Measurements from ENCODE around the gene HGD. TPM values are rescaled to one million over a fixed set of nuclear protein-coding genes. Genes with fewer than 3 reads are reported as not detected.

HGD gene
- polyA plus RNA-seq, 1 of the 3 experiments (the other 2 are of a cell fraction): not detected

DNA sequence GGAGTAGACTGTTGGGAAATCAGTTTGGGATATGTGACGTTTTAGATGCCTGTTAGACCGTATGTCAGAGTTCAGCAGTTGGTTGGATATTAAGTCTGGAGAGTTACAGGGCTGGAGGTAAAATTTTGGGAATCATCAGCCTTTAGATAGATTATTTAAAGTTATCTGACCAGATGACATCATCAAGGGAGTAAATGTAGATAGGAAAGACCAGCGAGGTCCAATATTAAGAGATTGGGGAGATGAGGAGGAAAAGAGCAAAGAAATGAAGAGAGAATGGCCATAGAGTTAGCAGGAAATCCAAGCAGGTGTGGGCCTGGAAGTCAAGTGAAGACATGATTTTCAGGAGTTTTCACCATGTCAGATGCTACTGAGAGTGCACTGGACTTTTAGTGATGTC is 82.8 kb downstream of the HGD start:
- Histone ChIP-seq H4K20me1 (ENCODE audit: insufficient read depth) (no peaks in the 10 kb centered on the region), H3K27ac (ENCODE audit: low read depth in 2 of 2, low read length in 1 of 2) (peak overlapping the region in 1 of 2 experiments; percentile 94; a peak in 2 of 4 replicates), H3K36me3 (replicated peaks in 1 of 2; ENCODE audit: control insufficient read depth in 1 of 2, insufficient read depth in 2 of 2, low read length in 1 of 2) (peaks cover 37 to 58% of the 10 kb centered on the region in 2 experiments), H3F3A (replicated peaks; ENCODE audit: insufficient read depth) (peaks cover 11% of the 10 kb centered on the region), H2AFZ (ENCODE audit: low read depth) (no peak overlapping the region), H3K4me3 (ENCODE audit: low read depth in 2 of 2, low read length in 1 of 2) (no peak overlapping the region; a peak in 1 of 4 replicates), H3K9me3 (no peaks in the 10 kb centered on the region), H3K4me2 (no peak overlapping the region), H3K27me3 (ENCODE audit: insufficient read depth) (no peaks in the 10 kb centered on the region), H3K4me1 (ENCODE audit: control insufficient read depth in 1 of 2, insufficient read depth in 2 of 2, low read depth in 1 of 2, low read length in 1 of 2) (peaks cover 12 to 42% of the 10 kb centered on the region in 2 experiments; a peak in 3 of 4 replicates), H3K9me2 (no peaks in the 10 kb centered on the region), H3K79me2 (ENCODE audit: insufficient read depth) (peaks cover 34% of the 10 kb centered on the region), H3K9ac (no peak overlapping the region)
- 63% methylated on average over 3 of the region's 3 CpGs for WGBS (ENCODE audit: low lambda C conversion rate)
- ChIA-PET POLR2A (no interaction called here), CTCF (interaction anchor here (2.3 to 4.4 kb wide), 3 partner anchors 38 to 196 kb away, joined by 9 to 16 read pairs (median 11); no protein-coding TSS in a partner anchor)
- no peak for DNase-seq
- TF ChIP-seq MXI1 (IDR thresholded peaks at IDR 0.05; ENCODE audit: low read depth, low read length): no peak
- no peak for TF ChIP-seq MEF2A (IDR thresholded peaks at IDR 0.05; ENCODE audit: borderline replicate concordance, low read depth)
- no peak for TF ChIP-seq FOXJ3 (CRISPR knock-in tag; IDR thresholded peaks at IDR 0.05)
- no peak for TF ChIP-seq GATA2 (CRISPR knock-in tag; IDR thresholded peaks at IDR 0.05)
- TF ChIP-seq RAD21 (IDR thresholded peaks at IDR 0.05; ENCODE audit: low read length): no peak
- TF ChIP-seq JUND (IDR thresholded peaks at IDR 0.05): no peak
- no peak for TF ChIP-seq FOXM1 (IDR thresholded peaks at IDR 0.05; ENCODE audit: low read depth)
- TF ChIP-seq FOSL2 (IDR thresholded peaks at IDR 0.05; ENCODE audit: borderline replicate concordance, low read depth): no peak
- no peak for TF ChIP-seq MAX (IDR thresholded peaks at IDR 0.05; ENCODE audit: low read depth)
- no peak for TF ChIP-seq TEAD4 (IDR thresholded peaks at IDR 0.05; ENCODE audit: borderline replicate concordance, insufficient read depth)
- TF ChIP-seq CTCF (IDR thresholded peaks at IDR 0.05): no peak
- TF ChIP-seq GABPA (IDR thresholded peaks at IDR 0.05; ENCODE audit: low read depth): no peak
- TF ChIP-seq SMC3 (IDR thresholded peaks at IDR 0.05; ENCODE audit: low read depth, low read length): no peak
- TF ChIP-seq EP300 (IDR thresholded peaks at IDR 0.05; ENCODE audit: borderline replicate concordance in 1 of 2, low read depth in 1 of 2, low read length in 1 of 2): no peak

- peaks cover 11% of the 10 kb centered on the region for H3F3A ChIP-seq (replicated peaks; ENCODE audit: insufficient read depth)
- peak overlapping the region; percentile 44 to 56 for H3K4me3 ChIP-seq (ENCODE audit: low read depth in 2 of 2, low read length in 1 of 2)
- CTCF ChIA-PET: no interaction called here
- H3K9me2 ChIP-seq: no peaks in the 10 kb centered on the region
- no peak overlapping the region for H2AFZ ChIP-seq (ENCODE audit: low read depth)
- POLR2A ChIA-PET: interaction anchor here (2.2 kb wide), 1 partner anchor 145 kb away, joined by 7 read pairs; the partner anchor contains the start of genes GTF2E1 and RABL3
- peaks cover 34% of the 10 kb centered on the region for H3K79me2 ChIP-seq (ENCODE audit: insufficient read depth)
- DNase-seq: no peak
- no peaks in the 10 kb centered on the region for H3K27me3 ChIP-seq (ENCODE audit: insufficient read depth)
- peak overlapping the region in 1 of 2 experiments; percentile 43; a peak in 2 of 4 replicates for H3K27ac ChIP-seq (ENCODE audit: low read depth in 2 of 2, low read length in 1 of 2)
- peaks cover 12 to 40% of the 10 kb centered on the region in 2 experiments; a peak in 3 of 4 replicates for H3K4me1 ChIP-seq (ENCODE audit: control insufficient read depth in 1 of 2, insufficient read depth in 2 of 2, low read depth in 1 of 2, low read length in 1 of 2)
- peak overlapping the region; percentile 71 for H3K4me2 ChIP-seq
- no peaks in the 10 kb centered on the region for H4K20me1 ChIP-seq (ENCODE audit: insufficient read depth)
- peaks cover 35 to 51% of the 10 kb centered on the region in 2 experiments for H3K36me3 ChIP-seq (replicated peaks in 1 of 2; ENCODE audit: control insufficient read depth in 1 of 2, insufficient read depth in 2 of 2, low read length in 1 of 2)
- 0 out of 2 replicates have a peak overlapping the region, but pooled peaks have one; percentile 17 for H3K9ac ChIP-seq
- 50% methylated on average over 1 of the region's 1 CpG for WGBS (ENCODE audit: low lambda C conversion rate)
- no peak for TF ChIP-seq TCF12 (IDR thresholded peaks at IDR 0.05)
- TF ChIP-seq, protein P1, sequence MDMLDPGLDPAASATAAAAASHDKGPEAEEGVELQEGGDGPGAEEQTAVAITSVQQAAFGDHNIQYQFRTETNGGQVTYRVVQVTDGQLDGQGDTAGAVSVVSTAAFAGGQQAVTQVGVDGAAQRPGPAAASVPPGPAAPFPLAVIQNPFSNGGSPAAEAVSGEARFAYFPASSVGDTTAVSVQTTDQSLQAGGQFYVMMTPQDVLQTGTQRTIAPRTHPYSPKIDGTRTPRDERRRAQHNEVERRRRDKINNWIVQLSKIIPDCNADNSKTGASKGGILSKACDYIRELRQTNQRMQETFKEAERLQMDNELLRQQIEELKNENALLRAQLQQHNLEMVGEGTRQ (IDR thresholded peaks at IDR 0.05; ENCODE audit: borderline replicate concordance, low read depth, low read length): no peak
- no peak for TF ChIP-seq TAF1 (IDR thresholded peaks at IDR 0.05; ENCODE audit: borderline replicate concordance, low read depth, low read length)
- H3K9me3 ChIP-seq: no peaks in the 10 kb centered on the region
Observed at GRCh38 chr3:120597445-120598049, 84.5 kb downstream of the HGD start.

Measured in SK-N-SH (cell line).